Uterus (tissue), 2 donors: Measurements from ENCODE around the gene EXOC4.

Experiments used
- CTCF ChIP-seq, 4 experiments: fragments of 200-600 bp in 2 of 4; fragments of 450-650 bp in 2 of 4; sonication (generic) in 2 of 4; IDR thresholded peaks; one replicate each; pipeline ENCODE4 v1.5.1; 2016 to 2019; ENCODE audit warnings: antibody characterized with exemption in 4 of 4, mild to moderate bottlenecking in 2 of 4, moderate library complexity in 1 of 4
- POLR2A ChIP-seq, 2 donors: fragments of 450-650 bp; IDR thresholded peaks; one replicate each; pipeline ENCODE4 v1.6.1; 2016; ENCODE audit warnings: antibody characterized with exemption in 2 of 2, mild to moderate bottlenecking in 1 of 2, moderate library complexity in 1 of 2

DNA sequence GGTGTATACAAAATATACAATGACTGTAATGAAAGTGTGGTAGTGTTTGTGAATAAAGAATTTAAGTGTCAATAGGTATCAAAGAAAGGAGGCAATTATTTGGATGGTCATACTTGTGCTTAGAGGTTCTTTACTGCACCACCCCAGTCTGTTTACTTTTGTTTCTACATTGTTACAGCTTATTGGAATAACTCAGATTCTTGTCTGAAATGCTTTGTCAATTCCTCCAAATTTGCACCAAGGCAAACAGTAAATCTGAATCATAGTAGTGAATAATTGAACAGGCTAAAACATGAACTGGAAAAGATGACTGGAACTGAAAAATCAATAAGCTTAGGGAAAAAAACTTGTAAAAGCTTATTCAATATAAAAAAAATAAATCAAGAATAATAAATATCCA lies 319.2 kb downstream of the EXOC4 start:
- TF ChIP-seq POLR2A (IDR thresholded peaks at IDR 0.05), result no peak
- no peak for TF ChIP-seq CTCF (IDR thresholded peaks at IDR 0.05)
